ENCODE results near the gene CPNE1.

Gene CPNE1

GRCh38 chr20:35598476-35598875 is 66.2 kb downstream of the CPNE1 start:
- DNase-seq = no peak

- no peak for DNase-seq
These were observed 67.5 kb downstream of the CPNE1 start for GRCh38 chr20:35597186-35597585.

GRCh38 chr20:35595901-35596300 is 68.8 kb downstream of the CPNE1 start:
- no peak for DNase-seq

- DNase-seq = no peak
These were observed 69.2 kb downstream of the CPNE1 start for GRCh38 chr20:35595456-35595855.

GRCh38 chr20:35592339-35592974 is 72.2 kb downstream of the CPNE1 start:
- DNase-seq = no peak

GRCh38 chr20:35588397-35588796 is 76.3 kb downstream of the CPNE1 start:
- no peak for DNase-seq

- DNase-seq = no peak
These were observed 77.3 kb downstream of the CPNE1 start for GRCh38 chr20:35587436-35587835.

GRCh38 chr20:35586751-35587425 is 77.8 kb downstream of the CPNE1 start:
- DNase-seq = no peak

- DNase-seq = no peak
These were observed 80.8 kb downstream of the CPNE1 start for GRCh38 chr20:35583636-35584560.

GRCh38 chr20:35582741-35583404 is 81.8 kb downstream of the CPNE1 start:
- no peak for DNase-seq

- no peak for DNase-seq
These were observed 82.6 kb downstream of the CPNE1 start for GRCh38 chr20:35582131-35582530.

GRCh38 chr20:35579196-35579595 is 85.5 kb downstream of the CPNE1 start:
- DNase-seq = no peak

- DNase-seq = no peak
These were observed 86.2 kb downstream of the CPNE1 start for GRCh38 chr20:35578469-35578868.

GRCh38 chr20:35576816-35577215 is 87.9 kb downstream of the CPNE1 start:
- DNase-seq = no peak

All from inflammatory macrophage treated with lipopolysaccharide for 1 hour (primary cell).